ENCODE results near the gene CAPN15. TPM values are rescaled to one million over a fixed set of nuclear protein-coding genes. Genes with fewer than 3 reads are reported as not detected.

CAPN15 gene
- total RNA-seq, 1 donor from 2014 or later = 35.2 TPM

DNA sequence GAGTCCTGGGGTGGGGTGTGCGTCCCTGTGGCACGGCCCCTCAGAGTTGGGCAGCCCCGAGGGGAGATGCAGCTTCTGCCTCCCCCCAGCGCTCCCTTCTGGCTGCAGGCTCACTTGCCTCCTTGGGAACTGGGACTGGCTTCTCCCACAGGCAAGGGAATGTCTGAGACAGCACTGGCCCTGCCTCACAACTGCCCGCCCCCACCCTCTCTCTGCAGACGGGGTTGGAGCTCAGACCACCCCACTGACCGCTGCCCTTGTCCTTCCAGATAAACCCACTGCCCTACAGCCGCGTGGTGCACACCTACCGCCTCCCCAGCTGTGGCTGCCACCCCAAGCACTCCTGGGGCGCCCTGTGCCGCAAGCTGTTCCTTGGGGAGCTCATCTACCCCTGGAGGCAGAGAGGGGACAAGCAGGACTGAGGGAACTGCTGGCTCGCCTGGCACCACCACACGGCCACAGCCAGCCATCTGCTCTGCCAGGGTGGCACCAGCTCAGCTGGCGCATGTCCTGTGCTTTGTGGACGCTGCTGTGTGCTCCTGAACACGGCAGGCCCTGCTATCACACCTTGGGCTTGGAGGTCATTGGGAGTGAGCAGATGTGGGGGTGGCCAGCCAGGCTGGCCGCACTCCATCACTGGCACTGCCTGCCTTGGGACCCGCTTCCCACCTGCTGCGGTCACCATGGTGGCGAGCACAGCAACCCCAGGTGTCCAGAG is 55.3 kb downstream of the CAPN15 start:
- ATAC-seq (no peak), DNase-seq (ENCODE audit: low spot score) (no peak)
- intact Hi-C loops (cut with DNase I) = loop anchor here (10.0 kb wide), 1 partner anchor 72 kb away; no protein-coding TSS in a partner anchor

DNA sequence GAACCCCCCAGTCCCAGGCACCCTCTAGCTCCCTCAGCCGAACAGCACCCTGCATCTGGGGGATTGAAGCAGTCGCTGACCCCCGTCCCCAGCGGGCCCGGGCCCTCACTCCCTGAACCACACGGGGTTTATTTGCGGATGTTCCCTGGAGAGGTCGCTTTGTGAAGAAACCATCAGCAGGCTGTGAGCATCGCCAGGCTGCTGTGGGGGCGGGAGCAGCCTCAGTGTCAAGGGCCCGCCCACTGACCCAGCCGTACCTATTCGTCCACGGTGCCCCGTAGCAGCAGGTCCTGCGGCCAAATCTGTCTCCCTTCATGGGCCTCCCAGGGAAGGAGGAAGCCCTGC is 55.9 kb downstream of the CAPN15 start:
- DNase-seq (ENCODE audit: low spot score) (no peak), ATAC-seq (no peak)
- intact Hi-C loops (cut with DNase I) = loop anchor here (10.0 kb wide), 1 partner anchor 71 kb away; no protein-coding TSS in a partner anchor

DNA sequence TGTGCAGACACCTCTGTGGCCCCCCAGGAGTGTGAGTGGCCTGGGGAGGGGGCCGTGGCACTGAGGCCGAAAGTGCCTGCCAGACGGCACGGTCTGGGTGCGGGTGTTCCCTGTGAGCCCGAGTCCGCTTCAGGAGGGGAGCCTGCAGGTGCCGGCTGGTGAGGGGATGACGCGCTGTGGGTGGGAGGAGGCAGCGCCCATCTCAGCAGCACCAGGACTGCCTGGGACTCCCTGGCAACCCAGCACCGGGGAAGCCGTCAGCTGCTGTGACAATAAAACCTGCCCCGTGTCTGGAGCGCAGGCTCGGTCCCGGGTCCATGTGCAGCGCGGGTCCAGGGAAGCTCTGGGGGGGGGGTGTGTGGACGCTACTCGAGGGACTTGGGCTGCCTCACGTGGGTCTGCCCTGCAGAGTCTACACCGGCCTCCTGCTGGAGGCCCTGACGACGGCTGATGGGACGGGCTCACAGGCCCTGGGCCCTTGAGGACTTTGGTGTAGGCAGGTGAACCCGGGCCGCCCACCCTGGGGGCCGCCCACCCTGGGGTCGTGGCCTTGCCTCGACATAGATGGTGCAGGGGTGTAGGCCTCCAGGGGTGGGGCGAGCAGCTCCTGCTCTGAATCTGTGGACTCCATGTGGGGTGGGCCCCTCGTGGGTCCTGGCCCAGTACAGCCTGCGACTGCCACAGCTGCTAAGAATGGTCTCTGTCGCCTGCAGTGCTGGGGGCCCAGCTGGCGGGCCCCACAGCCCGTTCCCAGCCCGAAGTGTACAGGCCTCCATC is 56.5 kb downstream of the CAPN15 start:
- ATAC-seq (no peak), DNase-seq (ENCODE audit: low spot score) (no peak)
- intact Hi-C loops (cut with DNase I) = loop anchor here (10.0 kb wide), 1 partner anchor 71 kb away; no protein-coding TSS in a partner anchor

DNA sequence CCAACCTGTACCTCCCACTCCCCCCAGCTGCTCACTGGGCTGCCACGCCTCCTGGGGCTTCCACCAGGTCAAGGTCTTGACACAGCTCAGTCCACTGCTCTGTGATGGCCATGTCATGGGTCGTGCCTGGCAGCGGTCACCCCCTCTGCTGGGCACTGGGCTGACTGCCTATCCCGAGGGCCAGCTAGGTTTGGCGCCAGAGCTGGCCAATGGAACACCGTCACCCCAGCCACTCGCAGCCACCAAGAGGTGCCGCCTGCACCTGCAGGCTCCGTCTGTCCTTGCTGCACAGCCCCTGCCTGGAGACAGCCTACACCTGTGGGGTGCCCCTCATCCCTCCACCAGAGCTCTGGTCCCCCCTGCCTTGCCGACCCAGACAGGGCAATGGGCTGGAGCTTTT is 57.8 kb downstream of the CAPN15 start:
- intact Hi-C loops (cut with DNase I) = loop anchor here (10.0 kb wide), 1 partner anchor 69 kb away; no protein-coding TSS in a partner anchor
- DNase-seq (ENCODE audit: low spot score) = no peak
- no peak for ATAC-seq

DNA sequence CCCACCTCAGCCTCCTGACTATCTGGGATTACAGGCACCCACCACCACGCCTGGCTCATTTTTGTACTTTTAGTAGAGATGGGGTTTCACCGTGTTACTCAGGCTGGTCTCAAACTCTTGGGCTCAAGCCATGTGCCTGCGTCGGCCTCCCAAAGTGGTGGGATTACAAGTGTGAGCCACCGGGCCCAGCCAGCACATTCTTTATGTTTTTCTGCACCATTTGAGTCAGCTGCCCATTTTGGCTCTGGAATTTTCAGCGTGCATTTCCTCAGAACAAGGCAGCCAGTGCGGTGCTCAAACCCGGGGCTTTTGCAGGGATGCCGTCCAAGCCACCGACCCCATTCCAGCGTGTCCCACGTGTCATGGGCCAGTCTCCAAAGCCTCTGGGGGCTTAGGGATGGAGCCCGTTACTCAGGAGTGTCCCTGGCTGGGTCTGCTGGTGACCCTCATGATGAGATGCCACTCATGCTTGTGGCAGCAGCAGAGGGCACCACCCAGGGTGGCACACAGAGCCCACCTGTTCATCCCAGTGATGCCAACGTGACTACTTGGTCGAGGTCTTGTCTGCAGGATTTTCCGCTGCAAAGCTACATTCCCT is 58.6 kb downstream of the CAPN15 start:
- intact Hi-C loops (cut with DNase I) = loop anchor here (10.0 kb wide), 1 partner anchor 69 kb away; no protein-coding TSS in a partner anchor
- ATAC-seq = no peak
- no peak for DNase-seq (ENCODE audit: low spot score)

DNA sequence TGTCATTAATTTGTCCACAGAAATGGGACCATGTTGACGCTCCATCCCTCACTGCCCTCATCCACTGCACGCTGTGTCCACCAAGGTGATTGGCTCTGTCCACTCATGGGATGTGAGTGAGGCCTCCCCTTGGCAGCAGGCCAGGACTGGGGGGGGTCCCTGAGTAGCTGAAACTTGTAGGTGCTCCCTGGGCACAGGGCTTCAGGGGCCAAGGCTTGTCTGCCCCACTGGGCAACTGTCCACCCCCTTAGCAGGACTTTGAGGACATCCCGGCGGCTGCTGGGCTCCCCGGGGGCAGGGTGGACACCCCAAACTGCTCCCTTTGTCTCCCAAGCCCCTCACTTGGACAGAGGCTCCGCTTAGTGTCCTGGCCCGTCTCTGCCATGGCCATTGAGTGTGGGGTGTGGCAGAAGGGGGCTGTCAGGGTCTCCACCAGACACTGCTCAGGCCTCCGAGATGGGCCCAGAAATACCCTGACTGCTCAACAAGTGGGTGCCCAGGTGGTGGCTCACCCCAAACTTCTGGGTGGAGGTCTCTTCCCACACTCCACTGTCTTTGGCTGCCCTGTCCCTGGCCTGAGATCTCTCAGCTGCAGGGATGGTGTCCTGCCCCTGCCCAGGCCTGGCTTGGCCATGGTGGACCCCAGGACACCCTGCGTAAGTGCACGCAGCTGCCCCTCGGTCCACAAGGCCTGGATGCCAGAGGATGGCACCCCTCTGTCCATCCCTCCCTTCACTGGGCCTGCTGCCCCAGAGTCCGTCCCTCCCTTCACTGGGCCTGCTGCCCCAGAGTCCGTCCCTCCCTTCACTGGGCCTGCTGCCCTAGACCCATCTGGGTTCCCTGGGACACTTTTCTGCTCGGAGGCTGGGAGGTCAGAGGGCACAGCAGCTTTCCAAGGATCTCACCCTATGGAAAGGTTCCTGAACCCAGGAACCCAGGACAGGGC is 59.4 kb downstream of the CAPN15 start:
- no peak for DNase-seq (ENCODE audit: low spot score)
- intact Hi-C loops (cut with DNase I) = loop anchor here (10.0 kb wide), 1 partner anchor 68 kb away; no protein-coding TSS in a partner anchor

DNA sequence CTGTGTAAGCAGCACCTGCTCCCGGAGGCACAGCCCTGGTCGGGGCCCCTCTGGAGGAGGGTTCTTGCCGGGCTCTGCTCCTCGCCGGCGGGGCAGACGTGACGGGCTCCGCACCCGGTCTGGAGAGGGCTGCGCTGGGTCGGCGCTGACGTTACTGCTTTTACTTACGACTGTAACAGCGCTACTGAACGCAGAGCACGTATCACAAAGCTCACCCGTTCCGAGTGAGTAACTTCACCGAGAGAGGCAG is 61.1 kb downstream of the CAPN15 start:
- ATAC-seq = no peak

More for the DNA sequence above, 59.4 kb downstream of the CAPN15 start:
- no peak for ATAC-seq

DNA sequence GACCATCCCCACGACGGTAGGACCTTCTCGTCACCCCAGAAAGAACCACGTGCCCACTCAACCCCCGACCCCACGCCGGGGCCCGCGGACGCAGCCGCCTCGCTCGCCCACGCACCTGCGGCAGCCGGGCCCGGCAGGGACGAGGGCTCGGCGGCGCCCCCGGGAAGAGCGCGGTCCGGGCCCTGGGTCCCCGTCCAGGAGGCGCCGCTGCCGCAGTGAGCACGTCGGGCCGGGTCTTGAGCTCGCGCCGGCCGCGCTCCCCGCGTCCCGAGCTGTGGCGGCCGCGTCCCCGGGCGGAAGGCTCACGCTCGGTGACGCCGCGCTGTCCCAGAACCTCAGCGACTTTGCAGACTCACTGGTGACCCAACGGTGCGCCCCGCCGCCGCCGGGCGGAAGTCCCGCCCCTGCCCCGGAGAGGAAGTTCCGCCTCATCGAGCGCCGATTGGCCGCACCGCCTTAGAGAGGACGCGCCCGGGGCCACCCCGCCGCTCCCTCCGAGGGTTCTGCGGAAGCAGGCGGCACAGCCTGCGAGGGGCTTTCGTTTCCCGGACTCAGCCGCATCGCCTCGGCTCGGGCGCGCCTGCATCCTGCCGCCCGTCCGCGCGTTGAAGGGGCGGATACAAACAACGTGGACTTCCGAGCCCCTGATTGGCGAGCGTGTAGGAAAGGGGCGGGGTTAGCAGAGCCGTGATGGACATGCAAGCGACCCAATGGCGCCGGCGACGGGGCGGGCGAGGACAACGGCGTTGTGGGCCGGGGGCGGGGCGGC is 61.6 kb downstream of the CAPN15 start:
- peak; percentile 94 for ATAC-seq
- DNase-seq (ENCODE audit: low spot score) = peak; percentile 99
- intact Hi-C loops (cut with DNase I) = loop anchor here (10.0 kb wide), 1 partner anchor 66 kb away; no protein-coding TSS in a partner anchor

More for the DNA sequence above, 61.1 kb downstream of the CAPN15 start:
- DNase-seq (ENCODE audit: low spot score) = peak; percentile 68
- intact Hi-C loops (cut with DNase I) = loop anchor here (10.0 kb wide), 1 partner anchor 66 kb away; no protein-coding TSS in a partner anchor

DNA sequence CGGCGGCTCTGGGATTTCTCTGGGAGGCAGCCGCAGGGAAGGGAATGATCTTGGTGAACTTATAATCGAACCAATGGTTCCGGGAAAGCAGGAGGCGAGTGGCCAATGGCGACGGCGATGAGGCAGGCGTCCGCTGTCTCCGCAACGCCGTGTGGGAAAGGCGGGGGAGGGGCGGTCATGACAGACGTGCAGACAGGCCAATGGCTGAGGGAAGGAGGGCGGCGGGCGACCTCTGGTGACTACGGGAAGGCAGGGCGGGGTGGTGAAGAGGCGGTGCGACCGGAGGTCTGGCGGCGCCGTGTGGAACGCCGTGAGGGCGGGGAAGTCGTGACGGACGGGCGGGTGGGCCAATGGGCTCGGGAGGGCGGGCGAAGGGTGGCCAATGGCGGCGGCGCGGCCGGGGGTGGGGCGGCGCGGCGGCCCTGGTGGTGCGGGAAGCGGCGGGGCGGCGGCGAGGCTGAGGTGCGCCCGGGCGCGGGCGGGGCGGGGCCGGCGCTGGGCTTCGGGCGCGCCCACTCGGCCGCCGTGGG is 62.2 kb downstream of the CAPN15 start, which contains the start of gene RAB40C:
TSS of gene RAB40C (plus strand) at position 409 of the 530 bp plus-strand sequence. CDS start 226 bp downstream, outside the sequence.
- peak; percentile 100 for DNase-seq (ENCODE audit: low spot score)
- peak; percentile 97 for ATAC-seq
- intact Hi-C loops (cut with DNase I) = loop anchor here (10.0 kb wide), 1 partner anchor 65 kb away; no protein-coding TSS in a partner anchor

DNA sequence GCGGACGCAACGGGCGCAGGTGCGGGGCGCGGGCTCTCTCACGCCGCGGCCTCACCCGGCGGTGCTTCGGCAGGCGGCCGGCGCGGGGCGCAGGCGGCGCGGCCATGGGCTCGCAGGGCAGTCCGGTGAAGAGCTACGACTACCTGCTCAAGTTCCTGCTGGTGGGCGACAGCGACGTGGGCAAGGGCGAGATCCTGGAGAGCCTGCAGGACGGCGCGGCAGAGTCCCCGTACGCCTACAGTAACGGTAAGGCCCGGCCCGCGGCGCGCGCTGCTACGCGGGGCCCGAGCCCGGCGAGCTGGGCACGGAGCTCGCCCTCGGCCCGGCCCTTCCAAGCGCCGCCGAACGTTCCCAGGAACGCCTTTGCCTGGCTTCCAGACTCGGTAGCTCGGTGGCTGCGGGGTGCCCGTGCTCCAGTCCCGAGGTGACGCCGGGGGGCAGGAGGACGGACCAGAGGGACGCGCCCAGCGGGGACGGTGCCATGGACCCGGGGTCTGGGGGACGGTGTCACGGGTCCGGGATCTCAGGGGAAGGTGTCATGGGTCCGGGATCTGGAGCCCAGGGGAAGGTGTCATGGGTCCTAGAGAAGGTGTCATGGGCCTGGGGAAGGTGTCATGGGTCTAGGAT is 62.8 kb downstream of the CAPN15 start:
- DNase-seq (ENCODE audit: low spot score) = peak; percentile 75
- intact Hi-C loops (cut with DNase I) = no loop called here
- no peak for ATAC-seq

DNA sequence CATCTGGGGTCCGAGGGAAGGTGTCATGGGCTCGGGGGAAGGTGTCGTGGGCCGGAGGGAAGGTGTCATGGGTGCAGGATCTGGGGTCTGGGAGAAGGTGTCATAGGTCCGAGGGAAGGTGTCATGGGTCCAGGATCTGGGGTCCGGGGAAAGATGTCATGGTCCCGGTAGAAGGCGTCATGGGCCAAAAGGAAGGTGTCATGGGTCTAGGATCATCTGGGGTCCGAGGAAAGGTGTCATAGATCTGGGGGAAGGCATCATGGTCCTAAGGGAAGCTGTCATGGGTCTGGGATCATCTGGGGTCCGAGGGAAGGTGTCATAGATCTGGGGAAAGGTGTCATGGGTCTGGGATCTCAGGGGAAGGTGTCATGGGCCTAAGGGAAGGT is 63.3 kb downstream of the CAPN15 start:
- DNase-seq (ENCODE audit: low spot score) (no peak), ATAC-seq (no peak)
- intact Hi-C loops (cut with DNase I) = no loop called here

DNA sequence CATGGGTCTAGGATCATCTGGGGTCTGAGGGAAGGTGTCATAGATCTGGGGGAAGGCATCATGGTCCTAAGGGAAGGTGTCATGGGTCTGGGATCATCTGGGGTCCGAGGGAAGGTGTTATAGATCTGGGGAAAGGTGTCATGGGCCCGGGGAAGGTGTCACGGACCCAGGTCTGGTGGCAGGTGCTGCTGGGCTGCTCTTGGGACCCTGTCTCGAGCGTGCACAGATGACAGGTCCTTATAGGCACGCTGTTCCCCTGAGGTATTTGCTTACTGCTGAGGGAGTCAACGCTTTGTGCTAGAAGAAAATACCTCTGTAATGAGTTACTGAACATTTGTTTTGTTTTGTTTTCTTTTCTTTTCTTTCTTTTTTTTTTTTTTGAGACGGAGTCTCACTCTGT is 63.7 kb downstream of the CAPN15 start:
- ATAC-seq (no peak), DNase-seq (ENCODE audit: low spot score) (no peak)
- intact Hi-C loops (cut with DNase I) = no loop called here

DNA sequence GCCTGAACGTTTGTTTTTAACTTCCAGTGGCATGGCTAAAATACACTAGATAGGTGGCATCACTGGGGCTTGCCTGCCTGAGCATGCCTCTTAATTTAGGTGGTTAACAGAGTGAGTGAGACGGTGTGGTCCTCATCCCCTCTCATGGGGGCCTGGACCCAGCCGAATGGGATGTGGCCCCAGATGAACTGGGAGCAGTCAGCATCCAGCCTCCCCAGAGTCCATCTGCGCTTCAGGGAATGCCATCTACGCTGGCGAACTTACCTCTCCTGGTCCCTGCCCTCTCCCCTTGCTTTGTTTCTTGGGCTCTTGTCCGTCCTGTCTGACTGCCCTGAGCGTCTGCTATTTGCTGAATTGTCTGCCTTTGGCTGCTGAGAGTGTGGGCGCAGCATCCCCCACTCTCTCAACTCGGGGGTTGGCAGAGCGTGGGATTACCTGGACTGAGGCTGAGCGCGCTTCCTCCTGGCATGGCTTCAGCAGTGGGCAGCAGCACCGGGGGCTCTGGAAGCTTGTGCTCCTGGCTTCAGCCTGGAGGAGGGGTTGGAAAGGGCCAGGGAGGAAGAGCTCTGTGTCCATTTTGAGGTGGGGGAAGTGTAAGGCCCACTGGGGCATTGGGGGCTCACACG is 64.5 kb downstream of the CAPN15 start:
- intact Hi-C loops (cut with DNase I) = no loop called here
- DNase-seq (ENCODE audit: low spot score) (no peak), ATAC-seq (no peak)

DNA sequence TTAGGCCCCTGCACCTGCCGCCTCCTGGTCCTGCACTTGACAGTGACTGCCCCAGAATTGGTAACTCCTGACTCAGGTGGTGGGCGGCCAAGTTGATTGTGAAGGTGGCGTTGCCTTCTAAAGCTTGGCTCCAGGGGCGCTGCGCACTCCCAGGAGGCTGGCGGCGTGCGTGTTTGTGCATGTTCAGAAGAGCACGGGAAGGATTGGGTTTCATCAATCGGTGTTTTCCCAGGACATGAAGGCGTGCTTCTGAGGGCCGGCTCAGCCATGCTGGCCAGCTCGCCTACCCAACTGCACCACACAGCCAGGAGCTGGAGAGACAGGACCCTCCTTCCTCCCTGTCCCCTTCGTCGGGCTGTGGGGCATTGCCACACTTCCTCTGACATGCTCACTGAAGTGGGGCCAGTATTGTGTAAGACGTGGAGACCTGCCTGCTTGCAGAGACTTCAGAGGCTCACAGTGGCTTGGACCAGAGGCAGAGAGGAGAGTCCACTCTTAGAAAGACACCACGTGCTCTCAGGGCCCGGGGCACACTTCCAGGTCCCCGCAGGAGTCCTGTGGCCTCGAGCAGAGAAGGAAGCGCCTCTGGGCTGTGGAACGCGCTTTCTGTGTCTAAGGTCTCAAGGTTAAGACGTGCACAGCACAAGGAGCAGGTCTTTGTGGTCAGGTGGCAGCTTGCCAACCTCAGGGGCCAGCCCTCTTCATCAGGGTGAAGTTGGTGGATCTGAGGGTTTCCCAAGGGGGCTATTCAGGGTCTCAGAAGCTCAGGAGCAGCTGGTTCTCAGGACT is 65.2 kb downstream of the CAPN15 start:
- DNase-seq (ENCODE audit: low spot score) (no peak), ATAC-seq (peak; percentile 6)
- intact Hi-C loops (cut with DNase I) = no loop called here

DNA sequence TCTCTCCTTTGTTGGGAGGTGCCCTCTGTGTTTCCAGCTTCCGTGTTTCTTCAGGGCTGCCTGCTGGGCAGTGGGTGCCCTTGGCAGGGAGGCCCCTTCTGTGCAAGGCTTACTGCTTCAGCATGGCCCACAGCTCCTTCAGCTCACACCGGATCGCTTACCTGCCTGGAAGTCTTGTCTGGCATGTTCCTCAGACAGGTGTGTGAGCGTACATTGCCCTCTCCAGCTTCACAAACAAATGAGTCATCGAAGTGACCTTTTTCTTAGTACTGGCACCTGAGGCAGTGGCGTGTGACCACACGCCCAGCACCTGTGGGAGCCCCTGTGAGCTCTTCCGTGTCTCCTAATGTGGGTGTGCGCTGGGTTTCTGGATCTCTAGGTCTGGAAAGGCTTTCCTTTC is 65.9 kb downstream of the CAPN15 start:
- intact Hi-C loops (cut with DNase I) = no loop called here
- no peak for DNase-seq (ENCODE audit: low spot score)
- ATAC-seq = no peak

DNA sequence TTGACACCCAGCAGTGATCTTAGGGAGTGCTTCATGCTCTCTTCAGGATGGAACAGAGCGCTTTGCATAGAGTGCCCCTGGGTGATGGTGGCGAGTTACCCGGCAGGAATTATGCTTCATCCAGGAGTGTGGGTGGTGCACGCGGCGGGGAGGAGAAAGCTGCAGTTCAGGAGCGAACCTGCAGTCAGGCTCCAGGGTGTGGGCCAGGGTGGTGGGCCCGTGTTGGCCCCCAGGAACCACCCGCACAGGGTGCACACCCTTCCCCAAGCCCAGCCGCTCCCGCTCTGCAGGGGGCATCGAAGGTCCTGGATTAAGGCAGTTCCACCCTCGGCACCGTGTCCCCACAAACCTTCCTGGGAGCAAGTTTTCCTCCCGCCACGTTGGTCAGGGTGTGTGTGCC is 66.3 kb downstream of the CAPN15 start:
- ATAC-seq (no peak), DNase-seq (ENCODE audit: low spot score) (no peak)
- intact Hi-C loops (cut with DNase I) = no loop called here
